Immature natural killer cell (primary cell): ENCODE data around the gene RABL3. TPM values are rescaled to one million over a fixed set of nuclear protein-coding genes. Genes with fewer than 3 reads are reported as not detected.
A peak's percentile ranks its signal among the peaks of the same experiment; 100 is the strongest.
"Not testable (repeated sequence)": the region's sequence is repeated elsewhere in the genome, so short reads cannot be mapped to it uniquely, and the experiment has no call there.

Experiments used
- DNase-seq, 3 donors: peaks; one replicate each; pipeline ENCODE4 v3.0.0; 2022; ENCODE audit warnings: mixed read lengths in 1 of 3
- H3K27ac Mint-ChIP-seq, 6 donors: one replicate each; pipeline ENCODE4 v1.8.0; 2020; ENCODE audit warnings: mixed read lengths in 6 of 6, mild to moderate bottlenecking in 5 of 6, inconsistent platforms in 4 of 6, moderate library complexity in 3 of 6
- H3K27me3 Mint-ChIP-seq, 3 donors: one replicate each; pipeline ENCODE4 v1.8.0; 2020 to 2021; ENCODE audit warnings: low read depth in 3 of 3, mild to moderate bottlenecking in 3 of 3, mixed read lengths in 3 of 3, moderate library complexity in 3 of 3, inconsistent platforms in 1 of 3
- H3K36me3 Mint-ChIP-seq, 3 donors: one replicate each; pipeline ENCODE4 v1.8.0; 2020; ENCODE audit warnings: mixed read lengths in 3 of 3, inconsistent platforms in 2 of 3, mild to moderate bottlenecking in 2 of 3
- H3K4me1 Mint-ChIP-seq, 2 donors: one replicate each; pipeline ENCODE4 v1.8.0; 2020; ENCODE audit warnings: inconsistent platforms in 2 of 2, mild to moderate bottlenecking in 2 of 2, mixed read lengths in 2 of 2, moderate library complexity in 1 of 2
- H3K4me3 Mint-ChIP-seq, 5 donors: one replicate each; pipeline ENCODE4 v1.8.0; 2020; ENCODE audit warnings: mild to moderate bottlenecking in 5 of 5, mixed read lengths in 5 of 5, inconsistent platforms in 3 of 5, moderate library complexity in 3 of 5
- H3K9me3 Mint-ChIP-seq, 6 donors: one replicate each; pipeline ENCODE4 v1.8.0; 2020; ENCODE audit warnings: mild to moderate bottlenecking in 6 of 6, mixed read lengths in 6 of 6, inconsistent platforms in 4 of 6, moderate library complexity in 3 of 6
- polyA plus RNA-seq, 3 donors: library from polyadenylated mRNA; unstranded; fragments of 300-500 nt; fragmentation: Illumina TruSeq; gene quantifications; one replicate each; pipeline ENCODE4 v1.2.3, GENCODE V29; 2021

The RABL3 gene
- polyA plus RNA-seq, 3 donors from 2014 or later: 19.8 to 26.4 (median 26.1) TPM

GRCh38 chr3:120685411-120685810 is 56.9 kb downstream of the RABL3 start:
- Mint-ChIP-seq H3K4me3 (no peak overlapping the region), H3K27me3 (peaks cover 0 to 3% (median 0%) of the 10 kb centered on the region in 3 donors), H3K4me1 (no peaks in the 10 kb centered on the region), H3K36me3 (peaks cover 6 to 19% (median 15%) of the 10 kb centered on the region in 3 donors), H3K9me3 (no peaks in the 10 kb centered on the region), H3K27ac (no peak overlapping the region)
- DNase-seq: no peak

GRCh38 chr3:120684896-120685295 is 57.4 kb downstream of the RABL3 start:
- no peaks in the 10 kb centered on the region for H3K9me3 Mint-ChIP-seq
- peaks cover 6 to 19% (median 15%) of the 10 kb centered on the region in 3 donors for H3K36me3 Mint-ChIP-seq
- H3K27me3 Mint-ChIP-seq: peaks cover 0 to 3% (median 0%) of the 10 kb centered on the region in 3 donors
- DNase-seq: no peak
- no peaks in the 10 kb centered on the region for H3K4me1 Mint-ChIP-seq
- no peak overlapping the region for H3K4me3 Mint-ChIP-seq
- H3K27ac Mint-ChIP-seq: no peak overlapping the region

- Mint-ChIP-seq H3K36me3 (peaks cover 6 to 14% (median 12%) of the 10 kb centered on the region in 3 donors), H3K27me3 (peaks cover 0 to 5% (median 0%) of the 10 kb centered on the region in 3 donors), H3K9me3 (no peaks in the 10 kb centered on the region), H3K27ac (no peak overlapping the region), H3K4me3 (no peak overlapping the region), H3K4me1 (no peaks in the 10 kb centered on the region)
- no peak for DNase-seq
These were observed 58.5 kb downstream of the RABL3 start for GRCh38 chr3:120683671-120684301.

GRCh38 chr3:120683213-120683612 is 59.1 kb downstream of the RABL3 start:
- H3K27ac Mint-ChIP-seq: no peak overlapping the region
- no peaks in the 10 kb centered on the region for H3K4me1 Mint-ChIP-seq
- H3K4me3 Mint-ChIP-seq: no peak overlapping the region
- H3K9me3 Mint-ChIP-seq: no peaks in the 10 kb centered on the region
- H3K27me3 Mint-ChIP-seq: peaks cover 0 to 5% (median 2%) of the 10 kb centered on the region in 3 donors
- H3K36me3 Mint-ChIP-seq: peaks cover 6 to 14% (median 12%) of the 10 kb centered on the region in 3 donors
- no peak for DNase-seq

- peaks cover 0 to 5% (median 2%) of the 10 kb centered on the region in 3 donors for H3K27me3 Mint-ChIP-seq
- H3K4me1 Mint-ChIP-seq: no peaks in the 10 kb centered on the region
- DNase-seq: no peak
- peaks cover 6 to 14% (median 12%) of the 10 kb centered on the region in 3 donors for H3K36me3 Mint-ChIP-seq
- no peak within 1 kb of the TSS for H3K27ac Mint-ChIP-seq
- peaks cover 0 to 5% (median 0%) of the 10 kb centered on the region in 6 donors for H3K9me3 Mint-ChIP-seq
- H3K4me3 Mint-ChIP-seq: no peak within 1 kb of the TSS
These were observed 60.1 kb downstream of the RABL3 start, which contains the start of gene HGD for GRCh38 chr3:120682095-120682681. TSS of gene HGD (minus strand) at chr3:120682239. CDS start at chr3:120682111, 128 bp downstream.

- H3K4me3 Mint-ChIP-seq: no peak overlapping the region
- H3K27ac Mint-ChIP-seq: no peak overlapping the region
- peaks cover 5 to 10% (median 6%) of the 10 kb centered on the region in 3 donors for H3K36me3 Mint-ChIP-seq
- peaks cover 0 to 5% (median 0%) of the 10 kb centered on the region in 6 donors for H3K9me3 Mint-ChIP-seq
- H3K4me1 Mint-ChIP-seq: no peaks in the 10 kb centered on the region
- peaks cover 2 to 5% (median 2%) of the 10 kb centered on the region in 3 donors for H3K27me3 Mint-ChIP-seq
- DNase-seq: no peak
These were observed 60.7 kb downstream of the RABL3 start for GRCh38 chr3:120681506-120682038.

GRCh38 chr3:120681018-120681417 is 61.3 kb downstream of the RABL3 start:
- Mint-ChIP-seq H3K4me3 (no peak overlapping the region), H3K4me1 (no peaks in the 10 kb centered on the region), H3K9me3 (peaks cover 0 to 5% (median 0%) of the 10 kb centered on the region in 6 donors), H3K36me3 (peaks cover 3 to 9% (median 4%) of the 10 kb centered on the region in 3 donors), H3K27me3 (peaks cover 2 to 5% (median 4%) of the 10 kb centered on the region in 3 donors), H3K27ac (no peak overlapping the region)
- no peak for DNase-seq

- Mint-ChIP-seq H3K9me3 (peaks cover 0 to 5% (median 0%) of the 10 kb centered on the region in 6 donors), H3K27me3 (peaks cover 4 to 5% (median 4%) of the 10 kb centered on the region in 3 donors), H3K27ac (no peak overlapping the region), H3K4me1 (no peaks in the 10 kb centered on the region), H3K36me3 (peaks cover 0 to 6% (median under 1%) of the 10 kb centered on the region in 3 donors), H3K4me3 (no peak overlapping the region)
- DNase-seq: no peak
These were observed 62.0 kb downstream of the RABL3 start for GRCh38 chr3:120680193-120680894.

GRCh38 chr3:120678984-120679383 is 63.3 kb downstream of the RABL3 start:
- Mint-ChIP-seq H3K27ac (no peak overlapping the region), H3K4me1 (no peaks in the 10 kb centered on the region), H3K4me3 (no peak overlapping the region), H3K36me3 (peaks cover 0 to under 1% (median 0%) of the 10 kb centered on the region in 3 donors), H3K9me3 (peaks cover 0 to 5% (median 0%) of the 10 kb centered on the region in 6 donors), H3K27me3 (peaks cover 4 to 5% (median 4%) of the 10 kb centered on the region in 3 donors)
- no peak for DNase-seq

- Mint-ChIP-seq H3K4me1 (no peaks in the 10 kb centered on the region), H3K27ac (peak overlapping the region in 1 of 6 donors; percentile 31), H3K27me3 (peaks cover 4 to 5% (median 4%) of the 10 kb centered on the region in 3 donors), H3K4me3 (no peak overlapping the region), H3K36me3 (no peaks in the 10 kb centered on the region), H3K9me3 (peaks cover 0 to 5% (median 0%) of the 10 kb centered on the region in 6 donors)
- no peak for DNase-seq
These were observed 63.9 kb downstream of the RABL3 start for GRCh38 chr3:120678331-120678947.

GRCh38 chr3:120677193-120677592 is 65.1 kb downstream of the RABL3 start:
- not testable (repeated sequence) for H3K9me3 Mint-ChIP-seq, H3K4me3 Mint-ChIP-seq

GRCh38 chr3:120673116-120673515 is 69.2 kb downstream of the RABL3 start:
- Mint-ChIP-seq H3K9me3 (peaks cover 0 to 5% (median 0%) of the 10 kb centered on the region in 6 donors), H3K36me3 (no peaks in the 10 kb centered on the region), H3K27ac (no peak overlapping the region), H3K27me3 (peaks cover 3 to 6% (median 4%) of the 10 kb centered on the region in 3 donors), H3K4me3 (no peak overlapping the region), H3K4me1 (no peaks in the 10 kb centered on the region)
- no peak for DNase-seq

More at GRCh38 chr3:120677193-120677592, 65.1 kb downstream of the RABL3 start:
- not testable (repeated sequence) for H3K4me1 Mint-ChIP-seq, DNase-seq, H3K27me3 Mint-ChIP-seq, H3K36me3 Mint-ChIP-seq, H3K27ac Mint-ChIP-seq

- Mint-ChIP-seq H3K4me3 (no peak overlapping the region), H3K36me3 (no peaks in the 10 kb centered on the region)
These were observed 71.7 kb downstream of the RABL3 start for GRCh38 chr3:120670576-120670975.

More at GRCh38 chr3:120670576-120670975, 71.7 kb downstream of the RABL3 start:
- peaks cover 3 to 6% (median 5%) of the 10 kb centered on the region in 3 donors for H3K27me3 Mint-ChIP-seq
- DNase-seq: no peak
- H3K27ac Mint-ChIP-seq: no peak overlapping the region
- H3K9me3 Mint-ChIP-seq: no peaks in the 10 kb centered on the region
- no peaks in the 10 kb centered on the region for H3K4me1 Mint-ChIP-seq
